HG03045 (cell line): ENCODE data around the gene CSRNP3.
"Not testable (repeated sequence)": the region's sequence is repeated elsewhere in the genome, so short reads cannot be mapped to it uniquely, and the experiment has no call there.

Source experiments
- ATAC-seq: cut with Tn5 transposase; IDR thresholded peaks from one replicate; pipeline ENCODE4 v1.9.1; 2021; ENCODE audit warnings: mild to moderate bottlenecking, moderate library complexity; ENCODE audit not compliant: unreplicated experiment

CSRNP3 gene

GRCh38 chr2:165584126-165584654 is 114.7 kb downstream of the CSRNP3 start:
- no peak for ATAC-seq

- no peak for ATAC-seq
Measured at GRCh38 chr2:165586019-165586418, 116.5 kb downstream of the CSRNP3 start.

- peak; percentile 69 for ATAC-seq
Measured at GRCh38 chr2:165587335-165587938, 117.9 kb downstream of the CSRNP3 start.

- not testable (repeated sequence) for ATAC-seq
Measured at GRCh38 chr2:165590999-165591398, 121.5 kb downstream of the CSRNP3 start.

GRCh38 chr2:165593081-165593480 is 123.6 kb downstream of the CSRNP3 start:
- no peak for ATAC-seq

- ATAC-seq: no peak
Measured at GRCh38 chr2:165594231-165594934, 124.9 kb downstream of the CSRNP3 start.

GRCh38 chr2:165594935-165595255 is 125.4 kb downstream of the CSRNP3 start:
- ATAC-seq: peak; percentile 58

- ATAC-seq: no peak
Measured at GRCh38 chr2:165596788-165597187, 127.3 kb downstream of the CSRNP3 start.

GRCh38 chr2:165601065-165601830 is 131.8 kb downstream of the CSRNP3 start:
- no peak for ATAC-seq

- ATAC-seq: no peak
Measured at GRCh38 chr2:165601928-165602521, 132.5 kb downstream of the CSRNP3 start.

GRCh38 chr2:165609672-165610071 is 140.2 kb downstream of the CSRNP3 start:
- no peak for ATAC-seq

GRCh38 chr2:165610591-165611029 is 141.1 kb downstream of the CSRNP3 start:
- ATAC-seq: no peak

- no peak for ATAC-seq
Measured at GRCh38 chr2:165617741-165618481, 148.4 kb downstream of the CSRNP3 start.

- ATAC-seq: no peak
Measured at GRCh38 chr2:165618806-165619205, 149.3 kb downstream of the CSRNP3 start.

- ATAC-seq: no peak
Measured at GRCh38 chr2:165621086-165621560, 151.6 kb downstream of the CSRNP3 start.

GRCh38 chr2:165623161-165623560 is 153.7 kb downstream of the CSRNP3 start:
- ATAC-seq: no peak

GRCh38 chr2:165623783-165624469 is 154.4 kb downstream of the CSRNP3 start:
- ATAC-seq: no peak

GRCh38 chr2:165624470-165624800 is 154.9 kb downstream of the CSRNP3 start:
- no peak for ATAC-seq

- no peak for ATAC-seq
Measured at GRCh38 chr2:165627470-165627869, 158.0 kb downstream of the CSRNP3 start.

GRCh38 chr2:165629776-165630175 is 160.3 kb downstream of the CSRNP3 start:
- ATAC-seq: no peak
